Loucy (cell line): ENCODE measurements around the gene FOXP1.

Source experiments
- CTCF ChIP-seq: fragments of 200-600 bp; sonication (generic); conservative IDR thresholded peaks from 2 replicates; pipeline ENCODE4 v1.5.1; 2014; ENCODE audit warnings: mild to moderate bottlenecking, antibody characterized with exemption, low read length
- EZH2phosphoT487 ChIP-seq: fragments of 200-600 bp; IDR thresholded peaks from 2 replicates; pipeline ENCODE4 v1.6.1; 2018; ENCODE audit warnings: antibody characterized with exemption, mild to moderate bottlenecking, moderate library complexity, borderline replicate concordance

- TF ChIP-seq CTCF (no peak), EZH2phosphoT487 (no peak)
Measured at GRCh38 chr3:71432044-71432975, 151.2 kb downstream of the FOXP1 start.
